ENCODE data around the gene RUVBL2. TPM values are rescaled to one million over a fixed set of nuclear protein-coding genes. Genes with fewer than 3 reads are reported as not detected.

RUVBL2 gene
- total RNA-seq, 1 donor from 2014 or later: 81.5 TPM

DNA sequence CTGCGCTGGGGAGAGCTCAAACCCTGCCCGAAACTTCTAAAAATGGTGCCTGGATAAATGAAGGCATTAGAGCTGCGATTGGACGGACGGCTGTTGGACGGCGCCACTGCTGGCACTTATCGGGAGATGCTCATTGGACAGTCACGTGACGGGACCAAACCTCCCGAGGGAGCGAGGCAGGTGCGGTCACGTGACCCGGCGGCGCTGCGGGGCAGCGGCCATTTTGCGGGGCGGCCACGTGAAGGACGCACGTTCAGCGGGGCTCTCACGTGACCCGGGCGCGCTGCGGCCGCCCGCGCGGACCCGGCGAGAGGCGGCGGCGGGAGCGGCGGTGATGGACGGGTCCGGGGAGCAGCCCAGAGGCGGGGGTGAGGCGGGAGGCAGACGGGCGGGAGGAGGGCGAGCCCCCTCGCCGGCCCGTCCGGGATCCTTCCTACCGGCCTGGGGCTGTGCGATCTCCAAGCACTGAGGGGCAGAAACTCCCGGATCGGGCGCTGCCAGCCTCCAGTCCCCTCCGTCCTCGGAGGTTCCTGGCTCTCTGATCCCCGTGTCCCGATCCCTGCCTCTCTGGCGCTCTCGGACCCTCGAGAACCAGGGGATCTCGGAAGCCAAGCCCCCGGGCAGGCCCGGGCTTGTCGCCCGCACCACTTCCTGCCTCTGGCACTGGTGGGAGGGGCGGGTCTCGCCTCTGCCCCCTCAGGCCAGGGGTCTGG lies 38.9 kb upstream of the RUVBL2 start, which contains the start of gene BAX:
BAX (plus strand) TSS at position 281 of the 713 bp plus-strand sequence; CDS start at position 335, 54 bp downstream.
- peak; percentile 98 for DNase-seq (ENCODE audit: low spot score, unreplicated experiment)
- H3K4me3 Mint-ChIP-seq (ENCODE audit: low read depth): peak within 1 kb of the TSS; percentile 64
- H3K36me3 Mint-ChIP-seq (ENCODE audit: insufficient read depth): peaks cover 10% of the 10 kb centered on the region
- H3K4me1 Mint-ChIP-seq (ENCODE audit: low read depth): peaks cover 12% of the 10 kb centered on the region
- peak within 1 kb of the TSS; percentile 78 for H3K27ac Mint-ChIP-seq
- no peaks in the 10 kb centered on the region for H3K27me3 Mint-ChIP-seq
- no peaks in the 10 kb centered on the region for H3K9me3 Mint-ChIP-seq (ENCODE audit: low read depth)
- TF ChIP-seq, protein P1, sequence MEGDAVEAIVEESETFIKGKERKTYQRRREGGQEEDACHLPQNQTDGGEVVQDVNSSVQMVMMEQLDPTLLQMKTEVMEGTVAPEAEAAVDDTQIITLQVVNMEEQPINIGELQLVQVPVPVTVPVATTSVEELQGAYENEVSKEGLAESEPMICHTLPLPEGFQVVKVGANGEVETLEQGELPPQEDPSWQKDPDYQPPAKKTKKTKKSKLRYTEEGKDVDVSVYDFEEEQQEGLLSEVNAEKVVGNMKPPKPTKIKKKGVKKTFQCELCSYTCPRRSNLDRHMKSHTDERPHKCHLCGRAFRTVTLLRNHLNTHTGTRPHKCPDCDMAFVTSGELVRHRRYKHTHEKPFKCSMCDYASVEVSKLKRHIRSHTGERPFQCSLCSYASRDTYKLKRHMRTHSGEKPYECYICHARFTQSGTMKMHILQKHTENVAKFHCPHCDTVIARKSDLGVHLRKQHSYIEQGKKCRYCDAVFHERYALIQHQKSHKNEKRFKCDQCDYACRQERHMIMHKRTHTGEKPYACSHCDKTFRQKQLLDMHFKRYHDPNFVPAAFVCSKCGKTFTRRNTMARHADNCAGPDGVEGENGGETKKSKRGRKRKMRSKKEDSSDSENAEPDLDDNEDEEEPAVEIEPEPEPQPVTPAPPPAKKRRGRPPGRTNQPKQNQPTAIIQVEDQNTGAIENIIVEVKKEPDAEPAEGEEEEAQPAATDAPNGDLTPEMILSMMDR (IDR thresholded peaks at IDR 0.05; ENCODE audit: unreplicated experiment): no peak

DNA sequence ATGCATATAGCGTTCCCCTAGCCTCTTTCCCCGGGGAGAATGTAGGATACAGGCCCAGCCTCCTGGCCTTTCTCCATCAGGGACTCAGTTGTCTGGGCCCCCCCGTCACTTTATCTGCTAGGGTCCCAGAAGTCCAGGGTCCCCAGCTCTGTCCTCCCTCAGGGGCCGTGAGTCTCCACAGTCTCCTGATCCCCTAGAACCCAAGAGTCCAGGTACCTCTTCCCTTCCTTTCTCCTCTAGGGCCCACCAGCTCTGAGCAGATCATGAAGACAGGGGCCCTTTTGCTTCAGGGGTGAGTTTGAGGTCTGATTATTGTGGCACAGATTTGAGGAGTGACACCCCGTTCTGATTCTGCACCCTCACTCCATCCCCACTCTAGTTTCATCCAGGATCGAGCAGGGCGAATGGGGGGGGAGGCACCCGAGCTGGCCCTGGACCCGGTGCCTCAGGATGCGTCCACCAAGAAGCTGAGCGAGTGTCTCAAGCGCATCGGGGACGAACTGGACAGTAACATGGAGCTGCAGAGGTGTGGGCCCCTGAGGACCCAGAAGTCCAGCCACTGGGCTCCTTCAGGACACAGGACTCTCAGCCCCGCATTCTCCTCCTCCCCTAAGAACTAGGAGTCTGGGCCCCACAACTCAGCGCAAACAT lies 38.3 kb upstream of the RUVBL2 start:
- H3K36me3 Mint-ChIP-seq (ENCODE audit: insufficient read depth): peaks cover 10% of the 10 kb centered on the region
- DNase-seq (ENCODE audit: low spot score, unreplicated experiment): no peak
- H3K4me1 Mint-ChIP-seq (ENCODE audit: low read depth): peaks cover 12% of the 10 kb centered on the region
- H3K4me3 Mint-ChIP-seq (ENCODE audit: low read depth): peak overlapping the region; percentile 64
- TF ChIP-seq, protein P1 (IDR thresholded peaks at IDR 0.05; ENCODE audit: unreplicated experiment): no peak
- H3K27me3 Mint-ChIP-seq: no peaks in the 10 kb centered on the region
- peak overlapping the region; percentile 77 for H3K27ac Mint-ChIP-seq
- no peaks in the 10 kb centered on the region for H3K9me3 Mint-ChIP-seq (ENCODE audit: low read depth)

DNA sequence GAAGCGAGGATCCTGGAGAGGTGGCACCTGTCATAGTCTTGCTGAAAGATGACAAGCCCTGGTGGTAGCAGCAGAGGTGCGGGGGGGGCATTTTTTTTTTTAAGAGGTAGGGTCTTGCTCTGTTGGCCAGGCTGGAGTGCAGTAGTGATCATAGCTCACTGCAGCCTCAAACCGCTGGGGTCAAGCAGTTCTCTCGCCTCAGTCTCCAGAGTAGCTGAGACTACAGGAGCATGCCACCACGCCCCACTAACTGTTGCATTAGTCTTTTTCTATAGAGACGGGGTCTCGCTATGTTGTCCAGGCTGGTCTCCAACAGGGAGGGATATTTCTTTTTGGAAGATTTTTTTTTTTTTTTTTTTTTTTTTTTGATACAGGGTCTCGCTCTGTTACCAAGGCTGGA lies 35.7 kb upstream of the RUVBL2 start:
- DNase-seq (ENCODE audit: low spot score, unreplicated experiment): no peak
- Mint-ChIP-seq H3K27me3 (no peaks in the 10 kb centered on the region), H3K36me3 (ENCODE audit: insufficient read depth) (peaks cover 15% of the 10 kb centered on the region), H3K9me3 (ENCODE audit: low read depth) (no peaks in the 10 kb centered on the region), H3K4me3 (ENCODE audit: low read depth) (no peak overlapping the region), H3K27ac (no peak overlapping the region), H3K4me1 (ENCODE audit: low read depth) (peaks cover 28% of the 10 kb centered on the region)
- TF ChIP-seq, protein P1 (IDR thresholded peaks at IDR 0.05; ENCODE audit: unreplicated experiment): no peak

DNA sequence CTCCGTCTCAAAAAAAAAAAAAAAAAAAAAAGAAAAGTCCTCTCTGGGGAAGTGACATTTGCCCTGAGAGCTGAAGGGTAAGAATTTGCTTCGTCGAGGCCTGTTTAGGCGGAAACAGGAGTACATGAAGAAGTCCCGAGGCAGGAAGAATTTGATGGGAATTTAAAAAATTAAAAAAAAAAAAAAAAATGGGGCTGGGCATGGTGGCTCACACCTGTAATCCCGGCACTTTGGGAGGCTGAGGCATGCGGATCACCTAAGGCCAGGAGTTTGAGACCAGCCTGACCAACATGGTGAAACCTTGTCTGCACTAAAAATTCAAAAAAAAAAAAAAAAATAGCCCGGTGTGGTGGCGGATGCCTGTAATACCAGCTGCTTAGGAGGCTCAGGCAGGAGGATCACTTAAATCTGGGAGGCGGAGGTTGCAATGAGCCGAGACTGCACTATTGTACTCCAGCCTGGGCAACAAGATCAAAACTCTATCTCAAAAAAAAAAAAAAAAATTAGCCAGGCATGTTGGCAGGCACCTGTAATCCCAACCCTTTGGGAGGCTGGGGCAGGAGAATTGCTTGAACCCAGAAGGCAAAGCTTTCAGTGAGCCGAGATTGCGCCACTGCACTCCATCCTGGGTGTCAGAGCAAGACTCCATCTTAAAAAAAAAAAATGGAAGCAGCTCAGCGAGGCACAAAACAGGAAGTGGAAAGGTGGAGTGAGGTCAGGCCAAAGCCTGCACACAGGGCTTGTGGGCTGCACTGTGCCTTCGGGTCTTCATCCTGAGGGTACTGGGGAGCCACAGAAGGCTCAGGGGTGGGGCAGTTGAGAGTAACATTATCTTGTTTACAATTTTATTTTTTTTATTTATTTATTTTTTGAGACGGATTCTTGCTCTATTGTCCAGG lies 34.1 kb upstream of the RUVBL2 start:
- no peak overlapping the region for H3K4me3 Mint-ChIP-seq (ENCODE audit: low read depth)
- DNase-seq (ENCODE audit: low spot score, unreplicated experiment): no peak
- TF ChIP-seq, protein P1 (IDR thresholded peaks at IDR 0.05; ENCODE audit: unreplicated experiment): no peak
- peaks cover 41% of the 10 kb centered on the region for H3K4me1 Mint-ChIP-seq (ENCODE audit: low read depth)
- peaks cover 15% of the 10 kb centered on the region for H3K36me3 Mint-ChIP-seq (ENCODE audit: insufficient read depth)
- H3K9me3 Mint-ChIP-seq (ENCODE audit: low read depth): no peaks in the 10 kb centered on the region
- H3K27ac Mint-ChIP-seq: peak overlapping the region; percentile 52
- no peaks in the 10 kb centered on the region for H3K27me3 Mint-ChIP-seq

Data from progenitor cell of endocrine pancreas (in vitro differentiated cells).